K562 (cell line): ENCODE measurements around the gene WASF2. TPM values are rescaled to one million over a fixed set of nuclear protein-coding genes. Genes with fewer than 3 reads are reported as not detected.

Experiments used
- ATAC-seq: fragments of 200-7000 bp; cut with Tn5 transposase; 3 replicates; pipeline ENCODE4 v1.9.1; 2020; ENCODE audit warnings: moderate library complexity
- BruUV-seq: library from RNA; stranded (reverse); fragments of 400-500 nt; replicated peaks from 2 replicates; lab custom pipeline; 2021; lab: Mats Ljungman, UMichigan
- CTCF ChIA-PET: fragments of 300-600 bp; formaldehyde crosslinking; extraction: SDS; loops from one replicate; lab custom pipeline; 2021; ENCODE audit warnings: low intra/inter-chr PET ratio; lab: Yijun Ruan, JAX
- POLR2A ChIA-PET: fragments of 300-600, 350-650 bp; sonication (Branson Sonifier 250); formaldehyde crosslinking; extraction: SDS; loops from one replicate; lab custom pipeline; 2021; ENCODE audit warnings: antibody characterized with exemption, inconsistent platforms; lab: Yijun Ruan, JAX
- DNase-seq, 4 experiments: peaks; one replicate each; pipeline versions ENCODE4 v3.0.0 to v3.0.0-alpha.2; 2011 to 2018; ENCODE audit warnings: low spot score in 3 of 4, mixed read lengths in 3 of 4; ENCODE audit errors: extremely low read depth in 1 of 4
- FAIRE-seq: peaks from 2 replicates; lab custom pipeline; 2011; peaks lifted over from hg19 to GRCh38; lab: Jason Lieb, UNC
- H2AFZ ChIP-seq: 2 replicates; pipeline ENCODE4 v1.6.0; 2011; ENCODE audit warnings: low read depth, low read length, control low read depth, inconsistent platforms
- H3K27ac ChIP-seq: fragments of 200-600 bp; 3 replicates; pipeline ENCODE4 v1.8.0; 2011; ENCODE audit warnings: low read depth, mild to moderate bottlenecking, control low read depth, inconsistent platforms, low read length, moderate library complexity, mixed read lengths; ENCODE audit errors: extremely low read depth
- H3K27me3 ChIP-seq, 2 experiments: fragments of 300-600 bp in 1 of 2; 2 replicates in 1 of 2; 3 replicates in 1 of 2; pipeline versions ENCODE4 v1.6.0 to v1.8.0; 2011; ENCODE audit warnings: inconsistent platforms in 2 of 2, low read length in 2 of 2, mild to moderate bottlenecking in 1 of 2, mixed read lengths in 1 of 2, moderate library complexity in 1 of 2; ENCODE audit not compliant: control insufficient read depth in 2 of 2, insufficient read depth in 2 of 2
- H3K36me3 ChIP-seq: fragments of 300-600 bp; 3 replicates; pipeline ENCODE4 v1.8.0; 2011; ENCODE audit warnings: mild to moderate bottlenecking, low read length, inconsistent platforms; ENCODE audit not compliant: control insufficient read depth, insufficient read depth
- H3K4me1 ChIP-seq, 2 experiments: fragments of 200-600 bp in 1 of 2; replicated peaks in 1 of 2; 2 replicates in 1 of 2; 3 replicates in 1 of 2; pipeline versions ENCODE4 v1.5.1 to v1.8.0; 2011; ENCODE audit warnings: inconsistent platforms in 2 of 2, low read length in 2 of 2, mild to moderate bottlenecking in 1 of 2, mixed read lengths in 1 of 2, moderate library complexity in 1 of 2; ENCODE audit not compliant: control insufficient read depth in 2 of 2, insufficient read depth in 2 of 2
- H3K4me2 ChIP-seq: 2 replicates; pipeline ENCODE4 v1.6.1; 2011; ENCODE audit warnings: low read length, control low read depth, inconsistent platforms, mixed read lengths; ENCODE audit not compliant: insufficient read depth
- H3K4me3 ChIP-seq: fragments of 200-600 bp; sonication (generic), shearing (Covaris generic); 2 replicates; pipeline ENCODE4 v1.5.1; 2016; ENCODE audit warnings: control low read depth, inconsistent platforms
- H3K79me2 ChIP-seq: fragments of 200-600 bp; 3 replicates; pipeline ENCODE4 v1.8.0; 2011; ENCODE audit warnings: low read length, inconsistent platforms; ENCODE audit not compliant: control insufficient read depth, insufficient read depth
- H3K9ac ChIP-seq, 2 experiments: 2 replicates each; pipeline versions ENCODE4 v1.6.0 to v1.6.1; 2011; ENCODE audit warnings: low read depth in 2 of 2, low read length in 2 of 2, control low read depth in 1 of 2, inconsistent platforms in 1 of 2, mild to moderate bottlenecking in 1 of 2, mixed read lengths in 1 of 2; ENCODE audit not compliant: insufficient read depth in 1 of 2
- H3K9me1 ChIP-seq: one replicate; pipeline ENCODE4 v1.6.0; 2011; ENCODE audit warnings: inconsistent platforms, mild to moderate bottlenecking, low read length, moderate library complexity; ENCODE audit not compliant: control insufficient read depth, insufficient read depth
- H3K9me3 ChIP-seq: replicated peaks from 2 replicates; pipeline ENCODE4 v1.5.1; 2011; ENCODE audit warnings: low read depth, low read length, inconsistent platforms; ENCODE audit not compliant: control insufficient read depth, insufficient read depth
- H4K20me1 ChIP-seq: replicated peaks from 2 replicates; pipeline ENCODE4 v1.6.1; 2011; ENCODE audit warnings: low read length, inconsistent platforms, mixed read lengths; ENCODE audit not compliant: control insufficient read depth, insufficient read depth
- BCOR ChIP-seq: fragments of 450-650 bp; IDR thresholded peaks from 2 replicates; pipeline ENCODE4 v1.6.1; 2016
- MTF1 ChIP-seq: fragments of 250-450 bp; sonication (Bioruptor Pico); IDR thresholded peaks from 2 replicates; pipeline ENCODE4 v1.9.0; 2021; ENCODE audit warnings: moderate library complexity, mild to moderate bottlenecking, inconsistent platforms, borderline replicate concordance
- POLR2G ChIP-seq: fragments of 200-400 bp; formaldehyde crosslinking; IDR thresholded peaks from 2 replicates; pipeline ENCODE4 v1.6.1; 2017; ENCODE audit warnings: low read depth, mild to moderate bottlenecking, antibody characterized with exemption, low read length, moderate library complexity
- RBM22 ChIP-seq: fragments of 200-400 bp; formaldehyde crosslinking; IDR thresholded peaks from 2 replicates; pipeline ENCODE4 v1.6.1; 2018; ENCODE audit warnings: low read length, low read depth; ENCODE audit not compliant: poor library complexity, severe bottlenecking
- TGIF2 ChIP-seq: sonication (generic); formaldehyde crosslinking; IDR thresholded peaks from 2 replicates; pipeline ENCODE4 v1.8.1; 2022; ENCODE audit warnings: mild to moderate bottlenecking, missing genetic modification reagents, moderate library complexity
- ZFX ChIP-seq: sonication (generic); formaldehyde crosslinking; IDR thresholded peaks from 2 replicates; pipeline ENCODE4 v1.8.0; 2022; ENCODE audit warnings: mild to moderate bottlenecking, missing genetic modification reagents, moderate library complexity
- WGBS: fragments of 100-300 bp; shearing (Covaris generic); methylation state at CpG from one replicate; pipeline ENCODE4 v1.1.6; 2016; ENCODE audit warnings: low coverage, mixed read lengths; ENCODE audit not compliant: insufficient coverage; ENCODE audit errors: missing lambda C conversion rate; 5-methylcytosine and 5-hydroxymethylcytosine counted together
- in situ Hi-C: fragments of 300-500 bp; cut with MboI; formaldehyde crosslinking; loops from 4 replicates; pipeline ENCODE4 v1.15.0; 2018; ENCODE audit warnings: inconsistent platforms, mixed read lengths
- intact Hi-C: fragments of 100-400 bp; cut with micrococcal nuclease; formaldehyde crosslinking; loops from 2 replicates; pipeline ENCODE4 v1.14.2; 2022
- polyA plus RNA-seq, 8 experiments: library from polyadenylated mRNA; depleted of rRNA in 4 of 8; stranded (reverse) in 5 of 8; unstranded in 3 of 8; fragments of >200 nt; fragmentation: Nextera tagmentation in 2 of 8; fragmentation: Illumina TruSeq in 1 of 8; extraction: Ambion mirVana in 2 of 8; extraction: Trizol in 1 of 8; gene quantifications; 2 replicates each; pipeline versions ENCODE4 v1.2.1 to v1.2.3, GENCODE V29; 2011 to 2014; ENCODE audit warnings: inconsistent platforms in 1 of 8, missing spikeins in 1 of 8
- total RNA-seq, 7 experiments: library from RNA; depleted of rRNA in 6 of 7; stranded (reverse); fragments of >200 nt in 6 of 7; fragmentation: Illumina TruSeq in 2 of 7; extraction: Trizol in 2 of 7; gene quantifications; 2 replicates each; pipeline versions ENCODE4 v1.2.1 to v1.2.3, GENCODE V29; 2011 to 2021; ENCODE audit warnings: low replicate concordance in 1 of 7
- TF ChIP-seq, protein P1 (sequence below): fragments of 450-650 bp; IDR thresholded peaks from 2 replicates; pipeline ENCODE4 v1.6.1; 2016; ENCODE audit warnings: low read depth

WASF2 gene
- total and polyA plus RNA-seq, 9 of the 15 experiments (the other 6 are each of a cell fraction or from before 2014, with no cell fraction given), result 8.2 to 163 (median 31.2) TPM

DNA sequence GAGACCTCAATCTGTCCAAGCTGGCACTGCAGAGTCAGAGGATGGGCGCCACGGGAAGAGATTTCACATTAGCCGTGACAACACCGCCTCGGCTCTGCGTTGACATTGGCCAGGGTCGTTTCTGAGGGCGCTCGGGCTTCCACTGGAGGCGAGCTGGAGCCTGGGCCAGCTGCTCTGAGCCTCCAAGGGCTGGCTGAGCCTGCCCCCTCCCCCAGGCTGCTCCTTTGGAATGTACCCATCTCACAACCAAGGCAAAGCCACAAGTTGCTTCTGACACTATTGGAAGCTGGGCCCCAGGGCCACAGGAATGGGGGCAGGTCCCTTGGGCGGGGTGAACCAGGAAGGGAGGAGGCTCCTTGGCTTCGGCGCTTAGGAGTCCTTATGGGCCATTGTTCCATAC is 84.9 kb downstream of the WASF2 start:
- POLR2A ChIA-PET, result interaction anchor here (0.6 to 2.2 kb wide), 6 partner anchors 8 to 461 kb away, joined by 3 to 11 read pairs (median 4); no protein-coding TSS in a partner anchor
- Histone ChIP-seq H3K9ac (no peak overlapping the region), H3K9me1 (no peaks in the 10 kb centered on the region), H4K20me1 (no peaks in the 10 kb centered on the region), H3K4me2 (no peak overlapping the region), H3K27me3 (no peaks in the 10 kb centered on the region), H3K9me3 (no peaks in the 10 kb centered on the region), H3K4me1 (peaks cover 0 to 12% of the 10 kb centered on the region in 2 experiments; a peak in 2 of 5 replicates), H3K79me2 (no peaks in the 10 kb centered on the region), H3K4me3 (no peak overlapping the region), H3K27ac (no peak overlapping the region), H3K36me3 (peaks cover 51% of the 10 kb centered on the region), H2AFZ (no peak overlapping the region)
- DNase-seq, result no peak
- 85% methylated on average over 13 of the region's 13 CpGs for WGBS
- intact Hi-C loops, result no loop called here
- ATAC-seq, result no peak
- no TSS peak for BruUV-seq
- TF ChIP-seq MTF1 (CRISPR knock-in tag) (no peak), POLR2G (peak; percentile 64; the same call in 1 of the 2 replicates), BCOR (no peak), ZFX (CRISPR knock-in tag) (0 out of 2 replicates have a peak, but pooled peaks have one; percentile 19), TGIF2 (CRISPR knock-in tag) (no peak), RBM22 (peak; percentile 94)
- FAIRE-seq, result no peak
- CTCF ChIA-PET, result no interaction called here
- in situ Hi-C loops, result no loop called here

DNA sequence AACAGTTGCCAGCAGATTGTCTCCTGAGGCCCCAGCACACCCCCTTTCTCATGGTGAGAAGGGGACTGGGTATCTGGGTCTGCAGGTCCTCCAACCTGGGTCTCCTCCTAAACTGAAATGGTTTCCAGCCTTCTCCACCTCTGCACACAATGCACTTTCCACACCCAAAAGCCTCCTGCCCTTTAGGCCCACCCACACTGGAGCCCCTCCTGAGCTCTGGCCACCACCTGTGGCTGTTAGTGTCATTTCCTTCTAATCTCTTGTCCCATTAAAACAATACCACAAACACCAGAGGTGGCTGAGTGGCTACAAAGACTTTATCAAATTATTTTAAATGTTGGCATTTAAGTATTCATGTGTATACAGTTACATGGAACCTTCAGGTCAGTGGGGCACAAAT is 86.0 kb downstream of the WASF2 start:
- CTCF ChIA-PET, result interaction anchor here (2.7 kb wide), 1 partner anchor 202 kb away, joined by 20 read pairs; no protein-coding TSS in a partner anchor
- Histone ChIP-seq H3K4me2 (no peak overlapping the region), H3K4me3 (no peak overlapping the region), H3K27ac (no peak overlapping the region), H3K9me1 (no peaks in the 10 kb centered on the region), H3K4me1 (peaks cover 0 to 20% of the 10 kb centered on the region in 2 experiments; a peak in 2 of 5 replicates), H3K9me3 (no peaks in the 10 kb centered on the region), H4K20me1 (no peaks in the 10 kb centered on the region), H3K9ac (no peak overlapping the region), H3K79me2 (no peaks in the 10 kb centered on the region), H2AFZ (no peak overlapping the region), H3K27me3 (no peaks in the 10 kb centered on the region), H3K36me3 (peaks cover 43% of the 10 kb centered on the region)
- ATAC-seq (no peak; the same call in 2 of the 3 replicates), DNase-seq (no peak), FAIRE-seq (no peak)
- POLR2A ChIA-PET, result interaction anchor here (2.2 kb wide), 1 partner anchor 11 kb away, joined by 11 read pairs; no protein-coding TSS in a partner anchor
- no TSS peak for BruUV-seq
- intact Hi-C loops (no loop called here), in situ Hi-C loops (no loop called here)
- TF ChIP-seq, protein P1, sequence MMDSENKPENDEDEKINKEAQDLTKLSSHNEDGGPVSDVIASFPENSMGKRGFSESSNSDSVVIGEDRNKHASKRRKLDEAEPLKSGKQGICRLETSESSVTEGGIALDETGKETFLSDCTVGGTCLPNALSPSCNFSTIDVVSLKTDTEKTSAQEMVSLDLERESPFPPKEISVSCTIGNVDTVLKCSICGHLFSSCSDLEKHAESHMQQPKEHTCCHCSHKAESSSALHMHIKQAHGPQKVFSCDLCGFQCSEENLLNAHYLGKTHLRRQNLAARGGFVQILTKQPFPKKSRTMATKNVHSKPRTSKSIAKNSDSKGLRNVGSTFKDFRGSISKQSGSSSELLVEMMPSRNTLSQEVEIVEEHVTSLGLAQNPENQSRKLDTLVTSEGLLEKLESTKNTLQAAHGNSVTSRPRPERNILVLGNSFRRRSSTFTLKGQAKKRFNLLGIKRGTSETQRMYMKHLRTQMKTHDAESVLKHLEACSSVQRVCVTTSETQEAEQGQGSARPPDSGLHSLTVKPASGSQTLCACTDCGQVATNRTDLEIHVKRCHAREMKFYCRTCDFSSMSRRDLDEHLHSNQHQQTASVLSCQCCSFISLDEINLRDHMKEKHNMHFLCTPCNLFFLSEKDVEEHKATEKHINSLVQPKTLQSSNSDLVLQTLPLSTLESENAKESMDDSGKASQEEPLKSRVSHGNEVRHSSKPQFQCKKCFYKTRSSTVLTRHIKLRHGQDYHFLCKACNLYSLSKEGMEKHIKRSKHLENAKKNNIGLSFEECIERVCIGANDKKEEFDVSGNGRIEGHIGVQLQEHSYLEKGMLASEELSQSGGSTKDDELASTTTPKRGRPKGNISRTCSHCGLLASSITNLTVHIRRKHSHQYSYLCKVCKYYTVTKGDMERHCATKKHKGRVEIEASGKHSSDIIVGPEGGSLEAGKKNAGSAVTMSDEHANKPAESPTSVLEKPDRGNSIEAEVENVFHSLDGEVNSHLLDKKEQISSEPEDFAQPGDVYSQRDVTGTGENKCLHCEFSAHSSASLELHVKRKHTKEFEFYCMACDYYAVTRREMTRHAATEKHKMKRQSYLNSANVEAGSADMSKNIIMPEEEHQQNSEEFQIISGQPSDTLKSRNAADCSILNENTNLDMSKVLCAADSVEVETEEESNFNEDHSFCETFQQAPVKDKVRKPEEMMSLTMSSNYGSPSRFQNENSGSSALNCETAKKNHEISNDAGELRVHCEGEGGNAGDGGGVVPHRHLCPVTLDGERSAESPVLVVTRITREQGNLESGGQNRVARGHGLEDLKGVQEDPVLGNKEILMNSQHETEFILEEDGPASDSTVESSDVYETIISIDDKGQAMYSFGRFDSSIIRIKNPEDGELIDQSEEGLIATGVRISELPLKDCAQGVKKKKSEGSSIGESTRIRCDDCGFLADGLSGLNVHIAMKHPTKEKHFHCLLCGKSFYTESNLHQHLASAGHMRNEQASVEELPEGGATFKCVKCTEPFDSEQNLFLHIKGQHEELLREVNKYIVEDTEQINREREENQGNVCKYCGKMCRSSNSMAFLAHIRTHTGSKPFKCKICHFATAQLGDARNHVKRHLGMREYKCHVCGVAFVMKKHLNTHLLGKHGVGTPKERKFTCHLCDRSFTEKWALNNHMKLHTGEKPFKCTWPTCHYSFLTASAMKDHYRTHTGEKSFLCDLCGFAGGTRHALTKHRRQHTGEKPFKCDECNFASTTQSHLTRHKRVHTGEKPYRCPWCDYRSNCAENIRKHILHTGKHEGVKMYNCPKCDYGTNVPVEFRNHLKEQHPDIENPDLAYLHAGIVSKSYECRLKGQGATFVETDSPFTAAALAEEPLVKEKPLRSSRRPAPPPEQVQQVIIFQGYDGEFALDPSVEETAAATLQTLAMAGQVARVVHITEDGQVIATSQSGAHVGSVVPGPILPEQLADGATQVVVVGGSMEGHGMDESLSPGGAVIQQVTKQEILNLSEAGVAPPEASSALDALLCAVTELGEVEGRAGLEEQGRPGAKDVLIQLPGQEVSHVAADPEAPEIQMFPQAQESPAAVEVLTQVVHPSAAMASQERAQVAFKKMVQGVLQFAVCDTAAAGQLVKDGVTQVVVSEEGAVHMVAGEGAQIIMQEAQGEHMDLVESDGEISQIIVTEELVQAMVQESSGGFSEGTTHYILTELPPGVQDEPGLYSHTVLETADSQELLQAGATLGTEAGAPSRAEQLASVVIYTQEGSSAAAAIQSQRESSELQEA, result no peak
